Parathyroid adenoma (tissue), 2 donors: ENCODE data around the gene OPCML.

Experiments used
- H2AFZ ChIP-seq: fragments of 300-600 bp; sonication (generic); one replicate; pipeline ENCODE4 v1.7.0; 2017; ENCODE audit warnings: antibody characterized with exemption, mild to moderate bottlenecking
- H3K27ac ChIP-seq: fragments of 300-600 bp; sonication (generic); one replicate; pipeline ENCODE4 v1.7.0; 2017
- H3K27me3 ChIP-seq: fragments of 300-600 bp; sonication (generic); one replicate; pipeline ENCODE4 v1.7.0; 2017; ENCODE audit warnings: low read length; ENCODE audit not compliant: control insufficient read depth, insufficient read depth
- H3K36me3 ChIP-seq: fragments of 300-600 bp; sonication (generic); one replicate; pipeline ENCODE4 v1.7.0; 2017; ENCODE audit warnings: low read length; ENCODE audit not compliant: control insufficient read depth, insufficient read depth
- H3K4me1 ChIP-seq: fragments of 300-600 bp; sonication (generic); one replicate; pipeline ENCODE4 v1.7.0; 2017; ENCODE audit warnings: control low read depth
- H3K4me2 ChIP-seq: fragments of 300-600 bp; sonication (generic); one replicate; pipeline ENCODE4 v1.7.0; 2017; ENCODE audit warnings: low read length
- H3K4me3 ChIP-seq: fragments of 300-600 bp; sonication (generic); one replicate; pipeline ENCODE4 v1.7.0; 2017; ENCODE audit warnings: low read depth, low read length
- H3K79me2 ChIP-seq: fragments of 300-600 bp; sonication (generic); one replicate; pipeline ENCODE4 v1.7.0; 2017; ENCODE audit warnings: control low read depth
- H3K9ac ChIP-seq: fragments of 300-600 bp; sonication (generic); one replicate; pipeline ENCODE4 v1.7.0; 2017; ENCODE audit warnings: mild to moderate bottlenecking
- H3K9me3 ChIP-seq: fragments of 300-600 bp; sonication (generic); one replicate; pipeline ENCODE4 v1.7.0; 2017; ENCODE audit warnings: low read length; ENCODE audit not compliant: control insufficient read depth
- TF ChIP-seq, protein P1 (sequence below): fragments of 300-600 bp; sonication (generic); IDR thresholded peaks from one replicate; pipeline ENCODE4 v1.7.0; 2017; ENCODE audit warnings: antibody characterized with exemption, mild to moderate bottlenecking
- donor health status: primary hyperparathyroidism.

Gene OPCML

DNA sequence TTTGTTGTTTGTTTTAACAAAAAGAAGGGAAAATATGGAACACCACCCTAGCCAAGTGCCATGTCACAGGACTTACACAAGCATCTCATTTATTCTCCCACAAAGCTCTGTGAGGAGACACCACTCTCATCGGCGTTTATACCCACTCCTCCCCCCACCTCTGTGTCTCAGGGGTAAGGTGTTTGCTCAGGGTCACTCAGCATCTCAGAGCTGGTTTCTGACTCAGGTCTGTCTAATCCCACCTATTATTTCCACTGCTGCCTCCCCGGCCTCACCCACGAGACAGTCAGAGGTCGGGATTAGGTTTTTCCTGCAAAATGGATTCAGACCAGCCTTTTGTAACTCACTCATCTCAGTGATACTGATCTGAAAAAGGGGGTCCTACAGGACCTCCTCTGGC, 786.0 kb downstream of the OPCML start:
- no peak overlapping the region for H2AFZ ChIP-seq
- H3K4me3 ChIP-seq: no peak overlapping the region
- no peaks in the 10 kb centered on the region for H3K9me3 ChIP-seq
- no peak overlapping the region for H3K27ac ChIP-seq
- H3K4me2 ChIP-seq: no peak overlapping the region
- H3K36me3 ChIP-seq: no peaks in the 10 kb centered on the region
- H3K9ac ChIP-seq: no peak overlapping the region
- TF ChIP-seq, protein P1, sequence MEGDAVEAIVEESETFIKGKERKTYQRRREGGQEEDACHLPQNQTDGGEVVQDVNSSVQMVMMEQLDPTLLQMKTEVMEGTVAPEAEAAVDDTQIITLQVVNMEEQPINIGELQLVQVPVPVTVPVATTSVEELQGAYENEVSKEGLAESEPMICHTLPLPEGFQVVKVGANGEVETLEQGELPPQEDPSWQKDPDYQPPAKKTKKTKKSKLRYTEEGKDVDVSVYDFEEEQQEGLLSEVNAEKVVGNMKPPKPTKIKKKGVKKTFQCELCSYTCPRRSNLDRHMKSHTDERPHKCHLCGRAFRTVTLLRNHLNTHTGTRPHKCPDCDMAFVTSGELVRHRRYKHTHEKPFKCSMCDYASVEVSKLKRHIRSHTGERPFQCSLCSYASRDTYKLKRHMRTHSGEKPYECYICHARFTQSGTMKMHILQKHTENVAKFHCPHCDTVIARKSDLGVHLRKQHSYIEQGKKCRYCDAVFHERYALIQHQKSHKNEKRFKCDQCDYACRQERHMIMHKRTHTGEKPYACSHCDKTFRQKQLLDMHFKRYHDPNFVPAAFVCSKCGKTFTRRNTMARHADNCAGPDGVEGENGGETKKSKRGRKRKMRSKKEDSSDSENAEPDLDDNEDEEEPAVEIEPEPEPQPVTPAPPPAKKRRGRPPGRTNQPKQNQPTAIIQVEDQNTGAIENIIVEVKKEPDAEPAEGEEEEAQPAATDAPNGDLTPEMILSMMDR: no peak
- no peaks in the 10 kb centered on the region for H3K79me2 ChIP-seq
- no peaks in the 10 kb centered on the region for H3K27me3 ChIP-seq
- no peaks in the 10 kb centered on the region for H3K4me1 ChIP-seq

DNA sequence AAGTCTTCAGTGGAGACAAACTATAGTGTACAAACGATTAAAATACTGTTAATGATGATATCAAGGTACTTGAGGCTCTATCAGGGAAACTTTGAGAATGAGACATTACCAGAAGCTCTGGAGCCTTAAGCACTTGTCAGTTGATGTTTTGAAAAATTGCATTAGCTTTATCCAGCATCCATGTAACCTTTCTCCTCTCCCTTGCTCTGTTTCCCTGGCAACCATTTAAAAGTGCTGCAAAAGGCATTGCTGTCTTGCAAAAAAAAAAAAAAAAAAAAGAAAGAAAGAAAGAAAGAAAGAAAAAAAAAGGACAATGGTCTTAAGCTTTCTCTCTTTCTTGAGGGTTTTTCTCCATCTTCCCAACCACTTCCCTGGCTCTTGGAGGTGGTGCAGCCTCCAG, 787.0 kb downstream of the OPCML start:
- no peak overlapping the region for H3K4me2 ChIP-seq
- no peak overlapping the region for H3K4me3 ChIP-seq
- no peaks in the 10 kb centered on the region for H3K36me3 ChIP-seq
- H2AFZ ChIP-seq: no peak overlapping the region
- no peaks in the 10 kb centered on the region for H3K79me2 ChIP-seq
- no peaks in the 10 kb centered on the region for H3K4me1 ChIP-seq
- no peak overlapping the region for H3K9ac ChIP-seq
- no peak overlapping the region for H3K27ac ChIP-seq
- H3K9me3 ChIP-seq: no peaks in the 10 kb centered on the region
- H3K27me3 ChIP-seq: no peaks in the 10 kb centered on the region
- TF ChIP-seq, protein P1: no peak

DNA sequence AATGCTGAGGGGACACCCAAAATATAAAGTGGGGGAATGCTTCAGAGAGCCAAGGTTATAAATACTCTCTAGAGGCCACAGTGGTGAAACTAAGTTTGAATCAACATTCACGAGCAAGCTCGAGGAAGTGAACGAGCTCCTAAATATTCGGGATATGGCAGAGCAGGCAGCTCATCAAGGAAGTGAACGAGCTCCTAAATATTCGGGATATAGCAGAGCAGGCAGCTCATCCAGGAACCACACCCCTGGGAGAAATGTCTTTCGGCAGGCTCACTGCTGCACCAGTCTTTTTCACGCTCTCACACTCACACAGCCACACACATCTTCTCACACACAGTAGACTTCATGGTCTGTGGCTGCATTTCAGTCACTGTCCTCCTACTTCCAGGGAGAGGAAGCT, 787.5 kb downstream of the OPCML start:
- H3K79me2 ChIP-seq: no peaks in the 10 kb centered on the region
- no peaks in the 10 kb centered on the region for H3K4me1 ChIP-seq
- no peak overlapping the region for H3K27ac ChIP-seq
- no peak overlapping the region for H3K4me2 ChIP-seq
- TF ChIP-seq, protein P1: no peak
- H3K4me3 ChIP-seq: no peak overlapping the region
- no peak overlapping the region for H2AFZ ChIP-seq
- H3K27me3 ChIP-seq: no peaks in the 10 kb centered on the region
- no peaks in the 10 kb centered on the region for H3K9me3 ChIP-seq
- H3K9ac ChIP-seq: no peak overlapping the region
- H3K36me3 ChIP-seq: no peaks in the 10 kb centered on the region

DNA sequence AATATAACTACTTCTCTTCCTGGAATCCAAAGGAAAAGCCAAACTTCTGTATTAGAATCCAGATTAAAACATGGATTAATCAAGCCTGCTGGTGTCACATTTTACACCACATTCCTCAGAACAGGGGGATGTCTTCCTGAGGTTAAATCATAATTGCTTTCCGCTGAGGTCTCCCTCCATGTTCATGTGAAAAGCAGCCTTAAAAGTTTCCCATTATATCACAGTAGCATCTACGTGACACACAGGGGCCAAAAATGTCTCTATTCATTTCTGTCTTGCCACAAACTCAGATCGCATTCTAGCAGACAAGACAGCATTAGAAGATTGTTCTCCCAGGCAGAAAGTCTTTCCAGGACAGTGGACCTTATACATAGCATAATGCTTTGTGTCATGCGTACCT, 788.7 kb downstream of the OPCML start:
- TF ChIP-seq, protein P1: no peak
- Histone ChIP-seq H2AFZ (no peak overlapping the region), H3K27me3 (no peaks in the 10 kb centered on the region), H3K4me2 (no peak overlapping the region), H3K9ac (no peak overlapping the region), H3K79me2 (no peaks in the 10 kb centered on the region), H3K36me3 (no peaks in the 10 kb centered on the region), H3K9me3 (no peaks in the 10 kb centered on the region), H3K4me3 (no peak overlapping the region), H3K4me1 (no peaks in the 10 kb centered on the region), H3K27ac (no peak overlapping the region)

DNA sequence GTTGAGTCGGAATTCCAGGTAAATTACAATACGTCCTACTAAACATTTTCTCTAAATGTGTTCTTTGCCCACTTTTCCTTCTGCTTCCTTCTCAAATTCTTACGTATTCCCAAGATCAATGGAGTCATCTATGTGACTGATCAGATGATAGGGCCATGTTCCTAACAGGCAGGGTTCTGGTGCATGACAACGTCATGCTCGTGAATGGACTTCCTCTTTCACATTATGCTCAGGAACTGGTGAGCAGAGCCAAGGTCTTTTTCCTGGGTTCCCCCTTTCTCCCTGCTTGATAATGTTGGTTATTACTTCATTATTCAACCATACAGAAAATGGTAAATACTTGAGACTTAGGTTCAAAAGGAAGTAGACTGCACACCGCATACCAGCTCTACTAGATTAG, 789.4 kb downstream of the OPCML start:
- Histone ChIP-seq H3K9me3 (no peaks in the 10 kb centered on the region), H3K79me2 (no peaks in the 10 kb centered on the region), H3K4me3 (no peak overlapping the region)

More for the DNA sequence above, 789.4 kb downstream of the OPCML start:
- Histone ChIP-seq H3K36me3 (no peaks in the 10 kb centered on the region), H3K4me2 (no peak overlapping the region), H3K9ac (no peak overlapping the region), H3K4me1 (no peaks in the 10 kb centered on the region), H2AFZ (no peak overlapping the region), H3K27me3 (no peaks in the 10 kb centered on the region), H3K27ac (no peak overlapping the region)
- TF ChIP-seq, protein P1: no peak
